CD4-positive, alpha-beta memory T cell (primary cell): ENCODE measurements around the gene PTBP3. TPM values are rescaled to one million over a fixed set of nuclear protein-coding genes. Genes with fewer than 3 reads are reported as not detected.

ENCODE experiments used
- CTCF ChIA-PET: fragments of 350-600 bp; sonication (Branson Sonifier 250); formaldehyde crosslinking; loops from one replicate; lab custom pipeline; 2021; ENCODE audit warnings: inconsistent platforms; ENCODE audit not compliant: partially characterized antibody; lab: Charles Lee
- POLR2A ChIA-PET: fragments of 350-600 bp; sonication (Branson Sonifier 250); formaldehyde crosslinking; loops from one replicate; lab custom pipeline; 2021; ENCODE audit not compliant: partially characterized antibody; lab: Charles Lee
- DNase-seq, 5 donors: peaks; one replicate each; pipeline versions ENCODE4 v3.0.0 to v3.0.0-alpha.2; 2020 to 2022; ENCODE audit warnings: mixed read lengths in 1 of 5
- H3K27ac ChIP-seq: one replicate; pipeline ENCODE4 v1.7.0; 2013; ENCODE audit warnings: low read depth, low read length
- H3K27me3 ChIP-seq: 2 replicates; pipeline ENCODE4 v1.7.0; 2013; ENCODE audit warnings: mild to moderate bottlenecking, low read length, moderate library complexity; ENCODE audit not compliant: insufficient read depth
- H3K36me3 ChIP-seq: 2 replicates; pipeline ENCODE4 v1.7.0; 2013; ENCODE audit warnings: mild to moderate bottlenecking, low read length, moderate library complexity; ENCODE audit not compliant: insufficient read depth
- H3K4me1 ChIP-seq: 2 replicates; pipeline ENCODE4 v1.7.0; 2013; ENCODE audit warnings: mild to moderate bottlenecking, low read length, moderate library complexity; ENCODE audit not compliant: insufficient read depth
- H3K4me3 ChIP-seq, 2 donors: one replicate each; pipeline ENCODE4 v1.7.0; 2013; ENCODE audit warnings: low read length in 2 of 2, mild to moderate bottlenecking in 1 of 2
- H3K9me3 ChIP-seq, 2 donors: one replicate each; pipeline ENCODE4 v1.7.0; 2013; ENCODE audit warnings: low read length in 2 of 2, control low read depth in 1 of 2; ENCODE audit not compliant: control insufficient read depth in 1 of 2
- H3K27ac Mint-ChIP-seq, 7 donors: one replicate each; pipeline ENCODE4 v1.8.0; 2020 to 2021; ENCODE audit warnings: mixed read lengths in 7 of 7, mild to moderate bottlenecking in 6 of 7, inconsistent platforms in 3 of 7, moderate library complexity in 3 of 7
- H3K27me3 Mint-ChIP-seq, 2 donors: one replicate each; pipeline ENCODE4 v1.8.0; 2020 to 2021; ENCODE audit warnings: mixed read lengths in 2 of 2
- H3K36me3 Mint-ChIP-seq, 2 donors: one replicate each; pipeline ENCODE4 v1.8.0; 2020 to 2021; ENCODE audit warnings: mixed read lengths in 2 of 2, inconsistent platforms in 1 of 2, mild to moderate bottlenecking in 1 of 2
- H3K4me1 Mint-ChIP-seq, 4 donors: one replicate each; pipeline ENCODE4 v1.8.0; 2020 to 2021; ENCODE audit warnings: mixed read lengths in 4 of 4, mild to moderate bottlenecking in 1 of 4
- H3K4me3 Mint-ChIP-seq, 8 donors: one replicate each; pipeline ENCODE4 v1.8.0; 2020 to 2021; ENCODE audit warnings: mixed read lengths in 8 of 8, mild to moderate bottlenecking in 7 of 8, moderate library complexity in 6 of 8, inconsistent platforms in 3 of 8
- H3K9me3 Mint-ChIP-seq, 8 donors: one replicate each; pipeline ENCODE4 v1.8.0; 2020 to 2021; ENCODE audit warnings: mixed read lengths in 8 of 8, mild to moderate bottlenecking in 5 of 8, inconsistent platforms in 3 of 8, moderate library complexity in 1 of 8
- intact Hi-C: fragments of 100-400 bp; cut with micrococcal nuclease; formaldehyde crosslinking; loops from one replicate; pipeline ENCODE4 v1.15.1; 2023
- polyA plus RNA-seq, 2 donors: library from polyadenylated mRNA; unstranded; fragments of 300-500 nt; fragmentation: Illumina TruSeq; gene quantifications; one replicate each; pipeline ENCODE4 v1.2.3, GENCODE V29; 2021
- total RNA-seq, 2 experiments: library from RNA; stranded (reverse); gene quantifications; one replicate each; pipeline ENCODE4 v1.2.3, GENCODE V29; 2021

PTBP3 gene
- total and polyA plus RNA-seq, 4 experiments from 2014 or later = 30.0 to 139 (median 88.7) TPM

DNA sequence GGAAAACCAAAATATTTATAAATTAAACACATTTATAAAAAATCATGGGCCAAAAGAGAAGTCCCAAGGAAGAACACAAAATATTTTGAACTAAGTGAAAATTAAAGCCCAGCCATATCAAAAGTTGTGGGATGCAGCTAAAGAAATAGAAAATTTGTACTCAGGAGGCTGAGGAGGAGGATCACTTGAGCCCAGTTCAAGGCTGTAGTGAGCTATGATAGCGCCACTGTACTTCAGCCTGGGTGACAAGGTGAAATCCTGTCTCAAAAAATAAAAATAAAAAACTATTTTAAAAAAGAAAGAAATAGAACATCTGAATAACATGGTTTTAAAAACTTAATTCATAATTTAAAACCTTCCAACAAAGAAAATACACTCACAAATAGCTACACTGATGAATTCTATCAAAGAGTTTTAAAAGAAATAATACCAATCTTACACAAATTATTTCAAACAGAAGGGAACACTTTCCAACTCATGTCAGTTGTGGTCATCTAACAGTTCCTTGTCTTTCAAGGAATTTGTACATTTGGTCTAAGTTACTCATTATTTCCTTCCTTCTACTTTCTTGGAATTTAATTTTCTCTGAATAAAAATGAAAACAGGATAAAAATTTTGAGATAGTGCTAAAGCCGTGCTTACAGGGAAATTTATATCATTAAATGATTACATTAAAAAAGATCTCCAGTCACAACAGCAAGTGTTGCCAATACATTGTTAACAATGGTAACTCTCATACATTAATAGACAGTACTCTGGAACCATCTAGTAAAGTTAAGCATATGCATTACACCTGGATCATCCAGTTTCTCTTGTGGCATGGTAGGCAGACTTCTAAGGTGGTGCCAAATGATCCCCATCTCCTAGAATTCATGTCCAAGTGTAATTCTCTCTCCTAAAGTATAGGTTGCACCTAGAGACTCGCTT lies 17.8 kb downstream of the PTBP3 start:
- no peak overlapping the region for H3K27ac ChIP-seq

GRCh38 chr9:112312139-112312538 lies 21.3 kb downstream of the PTBP3 start:
- peaks cover 77% of the 10 kb centered on the region for H3K4me1 ChIP-seq
- no peaks in the 10 kb centered on the region for H3K27me3 ChIP-seq
- DNase-seq = no peak
- H3K4me3 Mint-ChIP-seq = peak overlapping the region in 2 of 8 donors; percentile 5 to 30
- no peaks in the 10 kb centered on the region for H3K27me3 Mint-ChIP-seq
- H3K27ac ChIP-seq = no peak overlapping the region
- no peaks in the 10 kb centered on the region for H3K9me3 Mint-ChIP-seq
- ChIA-PET POLR2A (no interaction called here), CTCF (interaction anchor here (0.6 kb wide), 1 partner anchor 131 kb away, joined by 4 read pairs; no protein-coding TSS in a partner anchor)
- no peaks in the 10 kb centered on the region for H3K9me3 ChIP-seq
- peak overlapping the region in 1 of 7 donors; percentile 76 for H3K27ac Mint-ChIP-seq
- intact Hi-C loops = no loop called here
- H3K36me3 Mint-ChIP-seq = peaks cover 4 to 12% of the 10 kb centered on the region in 2 donors
- no peaks in the 10 kb centered on the region for H3K36me3 ChIP-seq
- H3K4me1 Mint-ChIP-seq = peaks cover 45 to 88% (median 65%) of the 10 kb centered on the region in 4 donors
- no peak overlapping the region for H3K4me3 ChIP-seq

More for the DNA sequence above, 17.8 kb downstream of the PTBP3 start:
- ChIA-PET POLR2A (interaction anchor here (4.6 kb wide), 1 partner anchor 18 kb away, joined by 26 read pairs; the partner anchor contains the start of gene PTBP3), CTCF (interaction anchor here (1.1 kb wide), 1 partner anchor 12 kb away, joined by 3 read pairs; no protein-coding TSS in a partner anchor)
- peaks cover 89% of the 10 kb centered on the region for H3K4me1 ChIP-seq
- Mint-ChIP-seq H3K4me1 (peaks cover 49 to 92% (median 72%) of the 10 kb centered on the region in 4 donors), H3K4me3 (peak overlapping the region in 6 of 8 donors; percentile 42 to 95 (median 70)), H3K36me3 (peaks cover 8 to 20% of the 10 kb centered on the region in 2 donors), H3K27me3 (no peaks in the 10 kb centered on the region), H3K9me3 (no peaks in the 10 kb centered on the region), H3K27ac (peak overlapping the region; percentile 6 to 83 (median 50))
- intact Hi-C loops = loop anchor here (2.0 to 5.0 kb wide), 2 partner anchors 17 to 38 kb away; partner anchors contain the start of gene PTBP3
- H3K4me3 ChIP-seq = no peak overlapping the region
- no peaks in the 10 kb centered on the region for H3K9me3 ChIP-seq
- DNase-seq = no peak
- no peaks in the 10 kb centered on the region for H3K36me3 ChIP-seq
- H3K27me3 ChIP-seq = no peaks in the 10 kb centered on the region

DNA sequence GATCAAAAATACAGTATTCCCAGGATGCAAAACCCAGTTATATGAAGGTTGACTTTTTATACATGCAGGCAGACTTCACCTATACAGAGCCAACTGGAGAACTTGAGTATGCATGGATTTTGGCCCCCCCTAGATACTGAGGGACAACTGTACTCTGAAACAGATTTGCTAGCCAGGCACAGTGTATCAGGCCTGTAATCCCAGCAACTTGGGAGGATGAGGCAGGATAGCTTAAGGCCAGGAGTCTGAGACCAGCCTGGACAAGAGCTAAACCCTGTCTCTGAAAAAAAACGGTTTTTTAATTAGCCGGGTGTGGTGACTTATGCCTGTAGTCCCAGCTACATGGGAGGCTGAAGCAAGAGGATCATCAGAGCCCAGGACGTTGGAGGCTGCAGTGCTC lies 21.9 kb downstream of the PTBP3 start:
- Histone ChIP-seq H3K27me3 (no peaks in the 10 kb centered on the region), H3K9me3 (no peaks in the 10 kb centered on the region), H3K27ac (no peak overlapping the region), H3K4me1 (peaks cover 71% of the 10 kb centered on the region), H3K4me3 (no peak overlapping the region), H3K36me3 (no peaks in the 10 kb centered on the region)
- Mint-ChIP-seq H3K27ac (peak overlapping the region in 1 of 7 donors; percentile 61), H3K27me3 (no peaks in the 10 kb centered on the region), H3K4me3 (no peak overlapping the region), H3K4me1 (peaks cover 41 to 84% (median 61%) of the 10 kb centered on the region in 4 donors), H3K9me3 (no peaks in the 10 kb centered on the region), H3K36me3 (peaks cover 4 to 12% of the 10 kb centered on the region in 2 donors)
- ChIA-PET CTCF (no interaction called here), POLR2A (no interaction called here)
- no peak for DNase-seq
- intact Hi-C loops = no loop called here

DNA sequence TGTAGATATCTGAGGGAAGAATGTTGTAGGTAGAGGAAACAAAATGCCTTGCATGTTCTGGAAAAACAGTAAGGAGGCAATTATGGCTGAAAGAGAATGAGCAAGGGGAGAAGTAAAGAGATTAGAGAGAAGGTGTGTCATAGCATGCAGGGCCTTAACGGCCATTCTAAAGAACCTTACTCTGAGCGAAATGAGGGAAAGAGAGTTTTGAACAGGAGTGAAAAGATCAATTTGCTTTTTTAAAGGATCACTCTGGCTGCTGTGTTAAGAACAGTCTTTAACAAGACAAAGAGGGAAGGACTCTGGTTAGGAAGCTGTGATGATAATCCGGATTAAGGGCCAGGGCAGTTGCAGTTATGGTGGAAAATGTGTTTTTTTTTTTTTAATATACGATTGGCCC lies 22.6 kb downstream of the PTBP3 start:
- no peaks in the 10 kb centered on the region for H3K27me3 ChIP-seq
- no peaks in the 10 kb centered on the region for H3K9me3 Mint-ChIP-seq
- CTCF ChIA-PET = no interaction called here
- peak overlapping the region in 3 of 7 donors; percentile 2 to 15 (median 12) for H3K27ac Mint-ChIP-seq
- H3K27me3 Mint-ChIP-seq = no peaks in the 10 kb centered on the region
- no peak overlapping the region for H3K27ac ChIP-seq
- peaks cover 35 to 77% (median 54%) of the 10 kb centered on the region in 4 donors for H3K4me1 Mint-ChIP-seq
- peaks cover 4 to 12% of the 10 kb centered on the region in 2 donors for H3K36me3 Mint-ChIP-seq
- H3K4me3 ChIP-seq = no peak overlapping the region
- no peak overlapping the region for H3K4me3 Mint-ChIP-seq
- peaks cover 64% of the 10 kb centered on the region for H3K4me1 ChIP-seq
- no peaks in the 10 kb centered on the region for H3K36me3 ChIP-seq
- intact Hi-C loops = no loop called here
- H3K9me3 ChIP-seq = no peaks in the 10 kb centered on the region
- POLR2A ChIA-PET = no interaction called here
- DNase-seq = no peak

GRCh38 chr9:112308588-112308987 lies 24.8 kb downstream of the PTBP3 start:
- Mint-ChIP-seq H3K27me3 (no peaks in the 10 kb centered on the region), H3K27ac (no peak overlapping the region), H3K36me3 (peaks cover 4 to 12% of the 10 kb centered on the region in 2 donors), H3K9me3 (no peaks in the 10 kb centered on the region), H3K4me3 (peak overlapping the region in 2 of 8 donors; percentile 25 to 56), H3K4me1 (peaks cover 24 to 69% (median 43%) of the 10 kb centered on the region in 4 donors)
- Histone ChIP-seq H3K4me1 (peaks cover 55% of the 10 kb centered on the region), H3K27me3 (no peaks in the 10 kb centered on the region), H3K36me3 (no peaks in the 10 kb centered on the region), H3K9me3 (no peaks in the 10 kb centered on the region), H3K4me3 (no peak overlapping the region), H3K27ac (no peak overlapping the region)
- no peak for DNase-seq
- intact Hi-C loops = no loop called here
- ChIA-PET CTCF (no interaction called here), POLR2A (no interaction called here)

GRCh38 chr9:112301420-112301819 lies 32.0 kb downstream of the PTBP3 start:
- H3K4me1 Mint-ChIP-seq = peaks cover 36 to 79% (median 52%) of the 10 kb centered on the region in 4 donors
- CTCF ChIA-PET = no interaction called here

DNA sequence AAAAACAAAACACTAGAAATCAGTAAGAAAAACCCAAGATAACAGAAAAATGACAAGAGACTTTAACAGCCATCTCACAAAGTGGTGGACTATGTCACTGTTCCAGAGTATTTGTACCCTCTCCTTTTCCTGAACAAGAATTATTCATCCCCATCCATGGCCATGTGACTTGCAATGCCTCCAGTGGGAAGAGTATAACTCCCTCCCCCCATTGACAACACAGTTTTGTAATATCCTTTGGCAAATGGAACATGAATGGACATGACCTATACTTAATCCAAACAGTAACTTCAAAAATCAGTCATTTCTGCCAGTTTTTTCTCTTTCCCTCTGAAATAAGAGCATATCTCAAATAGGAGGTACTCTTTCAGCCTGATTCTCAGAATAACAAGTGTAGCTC lies 33.9 kb downstream of the PTBP3 start:
- Histone ChIP-seq H3K4me1 (peaks cover 49% of the 10 kb centered on the region), H3K9me3 (no peaks in the 10 kb centered on the region), H3K27me3 (no peaks in the 10 kb centered on the region), H3K36me3 (no peaks in the 10 kb centered on the region), H3K27ac (no peak overlapping the region), H3K4me3 (no peak overlapping the region)
- POLR2A ChIA-PET = no interaction called here
- intact Hi-C loops = no loop called here
- H3K27ac Mint-ChIP-seq = peak overlapping the region in 1 of 7 donors; percentile 17
- H3K9me3 Mint-ChIP-seq = no peaks in the 10 kb centered on the region
- DNase-seq = no peak
- H3K4me3 Mint-ChIP-seq = peak overlapping the region in 3 of 8 donors; percentile 1 to 34 (median 4)
- H3K4me1 Mint-ChIP-seq = peaks cover 41 to 78% (median 59%) of the 10 kb centered on the region in 4 donors
- H3K27me3 Mint-ChIP-seq = no peaks in the 10 kb centered on the region
- peaks cover 25 to 26% of the 10 kb centered on the region in 2 donors for H3K36me3 Mint-ChIP-seq
- CTCF ChIA-PET = no interaction called here

More at GRCh38 chr9:112301420-112301819, 32.0 kb downstream of the PTBP3 start:
- Histone ChIP-seq H3K9me3 (no peaks in the 10 kb centered on the region), H3K4me3 (no peak overlapping the region), H3K36me3 (no peaks in the 10 kb centered on the region), H3K27ac (no peak overlapping the region), H3K4me1 (peaks cover 60% of the 10 kb centered on the region), H3K27me3 (no peaks in the 10 kb centered on the region)
- intact Hi-C loops = no loop called here
- no peaks in the 10 kb centered on the region for H3K9me3 Mint-ChIP-seq
- H3K36me3 Mint-ChIP-seq = peaks cover 14 to 17% of the 10 kb centered on the region in 2 donors
- POLR2A ChIA-PET = no interaction called here
- no peaks in the 10 kb centered on the region for H3K27me3 Mint-ChIP-seq
- peak overlapping the region in 2 of 7 donors; percentile 9 to 28 for H3K27ac Mint-ChIP-seq
- H3K4me3 Mint-ChIP-seq = peak overlapping the region in 4 of 8 donors; percentile 7 to 21 (median 11)
- DNase-seq = no peak
